ENCODE measurements around the gene FAAP24. TPM values are rescaled to one million over a fixed set of nuclear protein-coding genes. Genes with fewer than 3 reads are reported as not detected.
"Not testable (repeated sequence)": the region's sequence is repeated elsewhere in the genome, so short reads cannot be mapped to it uniquely, and the experiment has no call there.

Gene FAAP24
- total RNA-seq, 4 donors from 2014 or later = 0.48 to 0.55 TPM; not detected in 2

- in situ Hi-C loops (cut with MboI; ENCODE audit: low pct_ligation_motif_present in 1 of 4, low pct_unique_long_range_greater_than_20kb in 1 of 4, low sequenced_read_pairs in 3 of 4) = loop anchor here (10.0 to 25.0 kb wide), 3 partner anchors 110 to 148 kb away; partner anchors contain the start of gene GPATCH1 (in 1 of the 4)
Observed at GRCh38 chr19:32977280-32977679, 5.2 kb downstream of the FAAP24 start.

GRCh38 chr19:32977813-32978212 is 5.8 kb downstream of the FAAP24 start:
- H3K27me3 ChIP-seq; H3K9me3 ChIP-seq; H3K36me3 ChIP-seq; H3K4me3 ChIP-seq; intact Hi-C loops (cut with DNase I; ENCODE audit: low total_unique reads); DNase-seq: not testable (repeated sequence)
- peaks cover 0 to 17% (median 10%) of the 10 kb centered on the region in 4 donors for H3K4me1 ChIP-seq
- peak overlapping the region; percentile 42 to 75 (median 56) for H3K27ac ChIP-seq
- in situ Hi-C loops (cut with MboI; ENCODE audit: low pct_ligation_motif_present in 1 of 4, low pct_unique_long_range_greater_than_20kb in 1 of 4, low sequenced_read_pairs in 3 of 4) = loop anchor here (10.0 to 25.0 kb wide), 3 partner anchors 109 to 147 kb away; partner anchors contain the start of gene GPATCH1 (in 1 of the 4)
- WGBS, 2 donors (ENCODE audit: low coverage in 1 of 2) = 47 to 62% methylated on average over 3 to 4 of the region's 4 CpGs

More at GRCh38 chr19:32977280-32977679, 5.2 kb downstream of the FAAP24 start:
- WGBS, 2 donors (ENCODE audit: low coverage in 1 of 2) = 38 to 45% methylated on average over 7 of the region's 7 CpGs
- peak; percentile 48 for DNase-seq
- Histone ChIP-seq H3K4me1 (peaks cover 0 to 19% (median 10%) of the 10 kb centered on the region in 4 donors), H3K4me3 (no peak overlapping the region), H3K27me3 (no peaks in the 10 kb centered on the region), H3K9me3 (no peaks in the 10 kb centered on the region), H3K36me3 (no peaks in the 10 kb centered on the region), H3K27ac (peak overlapping the region; percentile 42 to 76 (median 64))
- intact Hi-C loops (cut with DNase I; ENCODE audit: low total_unique reads) = no loop called here
- peak in 1 of 3 donors; percentile 22 for TF ChIP-seq POLR2AphosphoS5 (IDR thresholded peaks at IDR 0.05)
- no peak for TF ChIP-seq EP300 (IDR thresholded peaks at IDR 0.05; ENCODE audit: low read depth)

GRCh38 chr19:32979807-32980206 is 7.8 kb downstream of the FAAP24 start:
- in situ Hi-C loops (cut with MboI; ENCODE audit: low pct_ligation_motif_present in 1 of 4, low pct_unique_long_range_greater_than_20kb in 1 of 4, low sequenced_read_pairs in 3 of 4) = loop anchor here (10.0 to 25.0 kb wide), 3 partner anchors 107 to 145 kb away; partner anchors contain the start of gene GPATCH1 (in 1 of the 4)
- H3K9me3 ChIP-seq; H3K36me3 ChIP-seq; DNase-seq; H3K27me3 ChIP-seq; intact Hi-C loops (cut with DNase I; ENCODE audit: low total_unique reads); H3K4me3 ChIP-seq; H3K27ac ChIP-seq: not testable (repeated sequence)
- peaks cover 0 to 17% (median 10%) of the 10 kb centered on the region in 4 donors for H3K4me1 ChIP-seq
- WGBS, 2 donors (ENCODE audit: low coverage in 1 of 2) = 90% methylated on average over 7 of the region's 7 CpGs; no CpG with 5 or more reads in 1 of the 2 donors

GRCh38 chr19:32982488-32982887 is 10.4 kb downstream of the FAAP24 start:
- H3K27ac ChIP-seq; H3K4me1 ChIP-seq; H3K9me3 ChIP-seq; H3K36me3 ChIP-seq; H3K27me3 ChIP-seq; intact Hi-C loops (cut with DNase I; ENCODE audit: low total_unique reads); H3K4me3 ChIP-seq; DNase-seq: not testable (repeated sequence)
- 83 to 86% methylated on average over 4 to 6 of the region's 6 CpGs for WGBS, 2 donors (ENCODE audit: low coverage in 1 of 2)
- in situ Hi-C loops (cut with MboI; ENCODE audit: low pct_ligation_motif_present in 1 of 4, low pct_unique_long_range_greater_than_20kb in 1 of 4, low sequenced_read_pairs in 3 of 4) = loop anchor here in 3 of 4 donors (25.0 kb wide), 2 partner anchors 105 to 130 kb away; partner anchors contain the start of gene GPATCH1 (in 1 of the 3)

- intact Hi-C loops (cut with DNase I; ENCODE audit: low total_unique reads); H3K4me1 ChIP-seq; DNase-seq; H3K27me3 ChIP-seq; H3K4me3 ChIP-seq; H3K9me3 ChIP-seq; H3K27ac ChIP-seq: not testable (repeated sequence)
- peaks cover 0 to 21% (median 0%) of the 10 kb centered on the region in 4 donors for H3K36me3 ChIP-seq
- 80 to 83% methylated on average over 2 to 5 of the region's 5 CpGs for WGBS, 2 donors (ENCODE audit: low coverage in 1 of 2)
- in situ Hi-C loops (cut with MboI; ENCODE audit: low pct_ligation_motif_present in 1 of 4, low pct_unique_long_range_greater_than_20kb in 1 of 4, low sequenced_read_pairs in 3 of 4) = loop anchor here in 3 of 4 donors (25.0 kb wide), 2 partner anchors 99 to 124 kb away; partner anchors contain the start of gene GPATCH1 (in 1 of the 3)
Observed at GRCh38 chr19:32988254-32988653, 16.2 kb downstream of the FAAP24 start.

GRCh38 chr19:32988724-32989123 is 16.7 kb downstream of the FAAP24 start:
- no peak overlapping the region for H3K4me3 ChIP-seq
- intact Hi-C loops (cut with DNase I; ENCODE audit: low total_unique reads) = no loop called here

GRCh38 chr19:32995966-32996365 is 23.9 kb downstream of the FAAP24 start:
- H3K27me3 ChIP-seq = not testable (repeated sequence)

More at GRCh38 chr19:32988724-32989123, 16.7 kb downstream of the FAAP24 start:
- Histone ChIP-seq H3K27ac (no peak overlapping the region), H3K27me3 (no peaks in the 10 kb centered on the region), H3K36me3 (peaks cover 0 to 21% (median 0%) of the 10 kb centered on the region in 4 donors), H3K9me3 (no peaks in the 10 kb centered on the region), H3K4me1 (no peaks in the 10 kb centered on the region)
- in situ Hi-C loops (cut with MboI; ENCODE audit: low pct_ligation_motif_present in 1 of 4, low pct_unique_long_range_greater_than_20kb in 1 of 4, low sequenced_read_pairs in 3 of 4) = loop anchor here in 3 of 4 donors (25.0 kb wide), 2 partner anchors 99 to 124 kb away; partner anchors contain the start of gene GPATCH1 (in 1 of the 3)
- TF ChIP-seq POLR2AphosphoS5 (IDR thresholded peaks at IDR 0.05) (no peak), CTCF (IDR thresholded peaks at IDR 0.05) (no peak), EP300 (IDR thresholded peaks at IDR 0.05; ENCODE audit: low read depth) (no peak), POLR2A (IDR thresholded peaks at IDR 0.05) (no peak)
- 60 to 67% methylated on average over 3 to 5 of the region's 5 CpGs for WGBS, 2 donors (ENCODE audit: low coverage in 1 of 2)
- DNase-seq = no peak

GRCh38 chr19:32997061-32997464 is 25.0 kb downstream of the FAAP24 start:
- intact Hi-C loops (cut with DNase I; ENCODE audit: low total_unique reads); DNase-seq; H3K27me3 ChIP-seq; H3K9me3 ChIP-seq; H3K27ac ChIP-seq; H3K4me1 ChIP-seq; H3K36me3 ChIP-seq; H3K4me3 ChIP-seq: not testable (repeated sequence)
- WGBS, 2 donors (ENCODE audit: low coverage in 1 of 2) = 63 to 67% methylated on average over 7 of the region's 7 CpGs
- in situ Hi-C loops (cut with MboI; ENCODE audit: low pct_ligation_motif_present in 1 of 4, low pct_unique_long_range_greater_than_20kb in 1 of 4, low sequenced_read_pairs in 3 of 4) = loop anchor here in 3 of 4 donors (25.0 kb wide), 2 partner anchors 90 to 115 kb away; partner anchors contain the start of gene GPATCH1 (in 1 of the 3)

More at GRCh38 chr19:32995966-32996365, 23.9 kb downstream of the FAAP24 start:
- intact Hi-C loops (cut with DNase I; ENCODE audit: low total_unique reads); H3K4me3 ChIP-seq; DNase-seq; H3K9me3 ChIP-seq; H3K4me1 ChIP-seq; H3K27ac ChIP-seq: not testable (repeated sequence)
- 92% methylated on average over 16 of the region's 17 CpGs; no CpG with 5 or more reads in 1 of the 2 donors for WGBS, 2 donors (ENCODE audit: low coverage in 1 of 2)
- in situ Hi-C loops (cut with MboI; ENCODE audit: low pct_ligation_motif_present in 1 of 4, low pct_unique_long_range_greater_than_20kb in 1 of 4, low sequenced_read_pairs in 3 of 4) = loop anchor here in 3 of 4 donors (25.0 kb wide), 2 partner anchors 91 to 116 kb away; partner anchors contain the start of gene GPATCH1 (in 1 of the 3)
- peaks cover 0 to 14% (median 0%) of the 10 kb centered on the region in 4 donors for H3K36me3 ChIP-seq

All from transverse colon (tissue), 4 donors.